ENCODE results near the gene GFM2.
"Not testable (repeated sequence)": the region's sequence is repeated elsewhere in the genome, so short reads cannot be mapped to it uniquely, and the experiment has no call there.

The GFM2 gene

GRCh38 chr5:74685979-74686631 lies 80.8 kb downstream of the GFM2 start:
- DNase-seq (ENCODE audit: low read depth) = no peak
- H3K4me3 ChIP-seq (ENCODE audit: low read depth, low read length) = peak overlapping the region; percentile 69
- in situ Hi-C loops (cut with HindIII; ENCODE audit: low sequenced_read_pairs) = no loop called here
- no peak for TF ChIP-seq CTCF (IDR thresholded peaks at IDR 0.05; ENCODE audit: low read depth, low read length, missing control alignments)

GRCh38 chr5:74684900-74685851 lies 81.7 kb downstream of the GFM2 start, which contains the start of gene HEXB:
Gene HEXB, plus strand, starts transcription at chr5:74685233. Its CDS starts 28 bp downstream, at chr5:74685261.
- peak; percentile 57 for DNase-seq (ENCODE audit: low read depth)
- H3K4me3 ChIP-seq (ENCODE audit: low read depth, low read length) = peak within 1 kb of the TSS; percentile 69
- in situ Hi-C loops (cut with HindIII; ENCODE audit: low sequenced_read_pairs) = no loop called here
- TF ChIP-seq CTCF (IDR thresholded peaks at IDR 0.05; ENCODE audit: low read depth, low read length, missing control alignments) = no peak

- TF ChIP-seq CTCF (IDR thresholded peaks at IDR 0.05; ENCODE audit: low read depth, low read length, missing control alignments) = no peak
- DNase-seq (ENCODE audit: low read depth) = no peak
- in situ Hi-C loops (cut with HindIII; ENCODE audit: low sequenced_read_pairs) = no loop called here
- no peak overlapping the region for H3K4me3 ChIP-seq (ENCODE audit: low read depth, low read length)
These were observed 87.0 kb downstream of the GFM2 start for GRCh38 chr5:74679966-74680365.

GRCh38 chr5:74679300-74679699 lies 87.6 kb downstream of the GFM2 start:
- H3K4me3 ChIP-seq (ENCODE audit: low read depth, low read length); in situ Hi-C loops (cut with HindIII; ENCODE audit: low sequenced_read_pairs); DNase-seq (ENCODE audit: low read depth): not testable (repeated sequence)

- in situ Hi-C loops (cut with HindIII; ENCODE audit: low sequenced_read_pairs); DNase-seq (ENCODE audit: low read depth); H3K4me3 ChIP-seq (ENCODE audit: low read depth, low read length): not testable (repeated sequence)
These were observed 88.8 kb downstream of the GFM2 start for GRCh38 chr5:74678123-74678522.

GRCh38 chr5:74676466-74676865 lies 90.5 kb downstream of the GFM2 start:
- H3K4me3 ChIP-seq (ENCODE audit: low read depth, low read length); in situ Hi-C loops (cut with HindIII; ENCODE audit: low sequenced_read_pairs); DNase-seq (ENCODE audit: low read depth): not testable (repeated sequence)

- TF ChIP-seq CTCF (IDR thresholded peaks at IDR 0.05; ENCODE audit: low read depth, low read length, missing control alignments) = peak; percentile 21
- in situ Hi-C loops (cut with HindIII; ENCODE audit: low sequenced_read_pairs) = loop anchor here (25.0 kb wide), 1 partner anchor 1086 kb away; no protein-coding TSS in a partner anchor
- peak; percentile 39 for DNase-seq (ENCODE audit: low read depth)
- no peak overlapping the region for H3K4me3 ChIP-seq (ENCODE audit: low read depth, low read length)
These were observed 93.7 kb downstream of the GFM2 start for GRCh38 chr5:74673011-74673790.
